Measurements from ENCODE around the gene CDC5L.

DNA sequence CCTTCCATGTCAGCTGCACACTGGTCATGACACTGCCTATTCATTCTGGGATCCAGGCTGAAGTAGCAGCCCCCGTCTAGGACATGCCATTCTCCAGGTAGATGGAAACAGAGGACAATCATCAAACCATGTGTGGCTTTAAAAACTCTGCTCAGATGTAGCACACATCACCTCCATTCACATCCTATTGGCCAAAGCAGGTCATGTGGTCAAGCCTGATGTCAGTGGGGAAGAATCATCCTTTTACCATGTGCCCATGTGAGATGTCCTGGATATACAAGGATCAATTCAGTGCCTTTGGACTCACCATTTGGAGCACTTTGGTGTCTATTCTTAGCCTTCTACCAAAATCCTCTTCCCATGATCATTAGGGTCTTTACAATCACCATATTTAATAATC lies 99.5 kb downstream of the CDC5L start:
- no peak for TF ChIP-seq RAD21 (IDR thresholded peaks at IDR 0.05; ENCODE audit: low read length)
- no peak for TF ChIP-seq TAF1 (IDR thresholded peaks at IDR 0.05; ENCODE audit: borderline replicate concordance, low read depth, low read length)
- TF ChIP-seq MXI1 (IDR thresholded peaks at IDR 0.05; ENCODE audit: low read depth, low read length): no peak
- no peak for TF ChIP-seq TCF12 (IDR thresholded peaks at IDR 0.05)
- TF ChIP-seq, protein P1, sequence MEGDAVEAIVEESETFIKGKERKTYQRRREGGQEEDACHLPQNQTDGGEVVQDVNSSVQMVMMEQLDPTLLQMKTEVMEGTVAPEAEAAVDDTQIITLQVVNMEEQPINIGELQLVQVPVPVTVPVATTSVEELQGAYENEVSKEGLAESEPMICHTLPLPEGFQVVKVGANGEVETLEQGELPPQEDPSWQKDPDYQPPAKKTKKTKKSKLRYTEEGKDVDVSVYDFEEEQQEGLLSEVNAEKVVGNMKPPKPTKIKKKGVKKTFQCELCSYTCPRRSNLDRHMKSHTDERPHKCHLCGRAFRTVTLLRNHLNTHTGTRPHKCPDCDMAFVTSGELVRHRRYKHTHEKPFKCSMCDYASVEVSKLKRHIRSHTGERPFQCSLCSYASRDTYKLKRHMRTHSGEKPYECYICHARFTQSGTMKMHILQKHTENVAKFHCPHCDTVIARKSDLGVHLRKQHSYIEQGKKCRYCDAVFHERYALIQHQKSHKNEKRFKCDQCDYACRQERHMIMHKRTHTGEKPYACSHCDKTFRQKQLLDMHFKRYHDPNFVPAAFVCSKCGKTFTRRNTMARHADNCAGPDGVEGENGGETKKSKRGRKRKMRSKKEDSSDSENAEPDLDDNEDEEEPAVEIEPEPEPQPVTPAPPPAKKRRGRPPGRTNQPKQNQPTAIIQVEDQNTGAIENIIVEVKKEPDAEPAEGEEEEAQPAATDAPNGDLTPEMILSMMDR (IDR thresholded peaks at IDR 0.05): no peak
- TF ChIP-seq EP300 (IDR thresholded peaks at IDR 0.05; ENCODE audit: borderline replicate concordance in 1 of 2, low read depth in 1 of 2, low read length in 1 of 2): no peak
- TF ChIP-seq, protein P2, sequence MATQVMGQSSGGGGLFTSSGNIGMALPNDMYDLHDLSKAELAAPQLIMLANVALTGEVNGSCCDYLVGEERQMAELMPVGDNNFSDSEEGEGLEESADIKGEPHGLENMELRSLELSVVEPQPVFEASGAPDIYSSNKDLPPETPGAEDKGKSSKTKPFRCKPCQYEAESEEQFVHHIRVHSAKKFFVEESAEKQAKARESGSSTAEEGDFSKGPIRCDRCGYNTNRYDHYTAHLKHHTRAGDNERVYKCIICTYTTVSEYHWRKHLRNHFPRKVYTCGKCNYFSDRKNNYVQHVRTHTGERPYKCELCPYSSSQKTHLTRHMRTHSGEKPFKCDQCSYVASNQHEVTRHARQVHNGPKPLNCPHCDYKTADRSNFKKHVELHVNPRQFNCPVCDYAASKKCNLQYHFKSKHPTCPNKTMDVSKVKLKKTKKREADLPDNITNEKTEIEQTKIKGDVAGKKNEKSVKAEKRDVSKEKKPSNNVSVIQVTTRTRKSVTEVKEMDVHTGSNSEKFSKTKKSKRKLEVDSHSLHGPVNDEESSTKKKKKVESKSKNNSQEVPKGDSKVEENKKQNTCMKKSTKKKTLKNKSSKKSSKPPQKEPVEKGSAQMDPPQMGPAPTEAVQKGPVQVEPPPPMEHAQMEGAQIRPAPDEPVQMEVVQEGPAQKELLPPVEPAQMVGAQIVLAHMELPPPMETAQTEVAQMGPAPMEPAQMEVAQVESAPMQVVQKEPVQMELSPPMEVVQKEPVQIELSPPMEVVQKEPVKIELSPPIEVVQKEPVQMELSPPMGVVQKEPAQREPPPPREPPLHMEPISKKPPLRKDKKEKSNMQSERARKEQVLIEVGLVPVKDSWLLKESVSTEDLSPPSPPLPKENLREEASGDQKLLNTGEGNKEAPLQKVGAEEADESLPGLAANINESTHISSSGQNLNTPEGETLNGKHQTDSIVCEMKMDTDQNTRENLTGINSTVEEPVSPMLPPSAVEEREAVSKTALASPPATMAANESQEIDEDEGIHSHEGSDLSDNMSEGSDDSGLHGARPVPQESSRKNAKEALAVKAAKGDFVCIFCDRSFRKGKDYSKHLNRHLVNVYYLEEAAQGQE (IDR thresholded peaks at IDR 0.05; ENCODE audit: low read depth, low read length): no peak
- no peak for TF ChIP-seq RXRA (IDR thresholded peaks at IDR 0.05; ENCODE audit: borderline replicate concordance, low read depth)
- TF ChIP-seq RFX5 (IDR thresholded peaks at IDR 0.05; ENCODE audit: low read length): no peak
- no peak for TF ChIP-seq POLR2AphosphoS5 (IDR thresholded peaks at IDR 0.05; ENCODE audit: low read depth, low read length)
- TF ChIP-seq JUND (IDR thresholded peaks at IDR 0.05): no peak
- TF ChIP-seq SIN3A (IDR thresholded peaks at IDR 0.05; ENCODE audit: borderline replicate concordance, low read depth, low read length): no peak

All from SK-N-SH (cell line).